HG02981 (cell line): ENCODE results near the gene MPHOSPH9.
"Not testable (repeated sequence)": the region's sequence is repeated elsewhere in the genome, so short reads cannot be mapped to it uniquely, and the experiment has no call there.

Experiments
- ATAC-seq: cut with Tn5 transposase; IDR thresholded peaks from one replicate; pipeline ENCODE4 v1.9.1; 2021; ENCODE audit warnings: mild to moderate bottlenecking, moderate library complexity; ENCODE audit not compliant: unreplicated experiment

The MPHOSPH9 gene

DNA sequence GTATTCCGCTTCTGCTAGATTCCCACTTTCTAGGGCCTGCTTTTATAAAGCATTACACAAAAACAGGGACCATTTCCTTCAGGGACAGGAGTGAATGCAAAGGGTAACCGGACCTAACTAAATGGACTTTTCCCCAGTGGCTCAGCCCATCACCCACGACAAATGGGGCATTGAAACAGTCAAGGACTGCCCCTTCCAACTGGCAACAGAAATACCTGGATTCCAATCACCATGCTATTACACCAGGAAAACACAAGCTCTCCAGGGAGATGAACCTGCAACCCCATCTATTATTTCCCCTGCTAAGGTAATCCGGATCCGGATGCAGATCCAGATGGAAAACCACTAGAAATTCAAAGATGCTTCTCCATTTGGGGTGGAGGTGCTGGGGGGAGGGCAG, 1.0 kb downstream of the MPHOSPH9 start:
- ATAC-seq, result no peak

- ATAC-seq, result no peak
These were observed 3.9 kb downstream of the MPHOSPH9 start for GRCh38 chr12:123229051-123229450.

DNA sequence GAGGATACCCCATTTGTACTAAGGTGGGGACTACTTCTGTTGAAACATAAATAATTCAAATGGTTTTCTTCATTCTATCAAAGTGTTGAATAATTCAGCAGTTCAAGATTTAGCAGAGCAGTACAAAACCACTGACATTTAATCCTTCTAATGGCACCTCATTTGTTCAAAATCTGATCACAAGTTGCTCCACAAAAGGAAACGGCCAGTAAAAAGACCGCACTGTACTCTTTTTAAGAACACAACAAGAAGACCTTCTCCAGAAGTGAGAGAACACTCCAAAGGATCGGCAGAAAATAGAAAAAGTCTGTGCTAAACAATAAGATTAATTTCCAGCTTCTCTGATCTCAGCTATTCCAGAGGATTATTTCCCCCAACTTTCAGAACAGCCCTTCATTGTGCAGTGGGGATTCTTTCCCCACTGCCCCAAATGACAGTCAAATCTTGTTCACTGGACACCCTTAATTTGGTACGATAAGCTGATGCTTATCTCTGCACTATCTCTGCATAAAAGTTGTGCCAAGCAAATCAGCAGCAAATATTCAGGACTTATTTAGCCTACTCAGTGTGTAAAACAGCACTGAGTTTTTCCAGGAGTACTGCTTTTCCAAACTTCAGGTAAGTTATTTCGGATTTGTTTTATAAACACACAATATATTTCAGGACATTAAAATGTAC, 5.2 kb downstream of the MPHOSPH9 start:
- ATAC-seq, result no peak

DNA sequence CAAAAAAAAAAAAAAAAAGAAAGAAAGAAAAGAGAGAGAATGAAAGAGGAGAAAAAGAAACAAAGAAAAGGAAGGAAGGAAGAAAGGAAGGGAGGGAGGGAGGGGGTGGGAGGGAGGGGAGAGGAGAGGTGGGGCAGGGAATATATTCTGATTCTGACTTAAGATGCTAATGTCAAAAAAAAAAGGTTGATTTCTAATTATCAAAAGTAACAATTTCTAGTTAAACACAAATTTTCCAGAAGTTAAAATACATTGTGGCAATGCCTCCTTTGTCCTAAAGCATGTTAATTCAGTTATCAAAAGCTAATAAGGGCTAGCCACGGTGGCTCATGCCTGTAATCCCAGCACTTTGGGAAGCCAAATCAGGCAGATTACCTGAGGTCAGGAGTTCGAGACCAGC, 7.5 kb downstream of the MPHOSPH9 start:
- ATAC-seq, result no peak

DNA sequence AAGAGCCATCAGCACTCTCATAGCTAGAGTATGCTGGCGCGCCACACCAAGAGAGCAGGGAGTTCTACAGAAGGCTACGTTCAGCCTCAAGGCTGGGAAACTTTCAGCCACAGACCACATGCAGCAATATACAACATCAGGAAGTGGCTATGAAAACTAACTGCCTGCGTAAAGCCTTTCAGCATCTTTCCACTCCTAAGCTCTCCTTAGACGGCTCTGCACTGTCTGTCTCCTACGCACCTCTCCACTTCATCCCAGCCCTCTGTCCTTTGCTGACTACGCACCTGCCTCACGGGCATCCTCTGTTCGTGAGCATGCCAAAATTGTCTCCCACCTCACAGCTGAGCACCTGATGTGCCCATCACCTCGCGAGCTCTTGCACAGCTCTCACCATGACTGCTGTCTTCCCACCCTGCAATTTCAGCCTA, 9.7 kb downstream of the MPHOSPH9 start:
- peak; percentile 65 for ATAC-seq

GRCh38 chr12:123207815-123208214, 25.1 kb downstream of the MPHOSPH9 start:
- not testable (repeated sequence) for ATAC-seq

- ATAC-seq, result not testable (repeated sequence)
These were observed 26.1 kb downstream of the MPHOSPH9 start for GRCh38 chr12:123206794-123207193.

DNA sequence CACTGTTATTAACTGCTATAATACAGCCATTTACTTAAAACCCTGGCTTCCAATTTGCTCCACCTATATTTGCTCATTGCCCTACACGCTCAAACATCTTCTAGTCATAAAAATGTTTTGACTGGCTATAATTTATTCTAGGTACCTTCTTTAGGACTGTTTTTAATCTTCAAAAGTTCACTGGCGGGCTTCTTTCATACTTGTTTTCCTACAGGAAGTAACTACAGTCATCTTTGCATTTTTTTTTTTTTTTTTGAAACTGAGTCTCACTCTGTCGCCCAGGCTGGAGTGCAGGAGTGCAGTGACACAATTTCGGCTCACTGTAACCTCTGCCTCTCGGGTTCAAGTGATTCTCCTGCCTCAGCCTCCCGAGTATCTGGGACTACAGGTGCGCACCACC, 32.5 kb downstream of the MPHOSPH9 start:
- no peak for ATAC-seq

DNA sequence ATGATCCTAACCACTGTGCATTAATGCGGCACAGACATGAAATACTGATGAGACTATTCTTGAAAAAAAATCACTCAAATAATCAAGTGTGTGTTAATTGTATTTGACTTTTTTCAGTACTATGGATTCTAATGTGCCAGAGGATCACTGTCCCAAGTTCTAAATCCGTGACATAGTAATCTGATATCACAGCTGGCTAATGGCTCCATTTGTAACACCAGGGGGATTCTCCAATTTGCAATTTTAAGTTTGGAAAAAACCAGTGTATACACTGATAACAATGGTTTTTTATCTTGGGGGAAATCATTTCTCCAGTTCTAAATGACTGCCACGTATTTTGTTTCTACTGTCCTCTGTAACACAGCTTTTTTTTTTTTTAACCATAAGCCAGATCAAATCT, 33.0 kb downstream of the MPHOSPH9 start:
- ATAC-seq, result no peak

DNA sequence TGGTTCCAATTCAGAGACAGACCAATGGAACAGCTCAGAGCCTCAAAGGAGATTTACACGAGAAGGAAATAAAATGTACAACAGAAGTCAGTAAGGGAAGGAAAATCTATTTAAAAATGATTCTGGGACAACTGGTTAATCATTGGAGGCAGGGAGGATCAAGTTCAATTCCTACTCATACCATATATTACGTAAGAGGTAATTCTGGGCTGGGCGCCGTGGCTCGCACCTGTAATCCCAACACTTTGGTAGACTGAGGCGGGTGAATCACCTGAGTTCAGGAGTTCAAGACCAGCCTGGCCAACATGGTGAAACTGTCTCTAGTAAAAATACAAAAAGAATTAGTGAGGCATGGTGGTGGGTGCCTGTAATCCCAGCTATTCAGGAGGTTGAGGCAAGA, 45.3 kb downstream of the MPHOSPH9 start:
- no peak for ATAC-seq

DNA sequence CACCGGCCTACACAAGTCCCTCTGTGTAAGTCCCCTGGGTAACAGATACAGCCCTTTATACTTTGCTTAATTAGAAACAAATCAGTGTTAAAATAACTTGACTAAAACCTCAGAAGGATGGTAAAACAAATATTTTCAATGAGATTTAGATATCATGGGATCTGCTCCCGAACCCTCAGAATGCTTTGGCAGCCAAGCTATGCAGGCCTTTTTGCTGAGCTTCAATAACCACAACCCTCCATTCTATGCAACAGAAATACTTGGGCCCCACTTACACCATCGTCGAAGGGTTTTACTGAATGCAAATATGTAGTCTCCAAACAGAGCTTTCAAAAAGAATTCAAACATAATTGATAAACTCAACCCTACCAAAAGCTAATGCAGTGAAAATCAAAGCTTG, 52.8 kb downstream of the MPHOSPH9 start:
- ATAC-seq, result no peak

GRCh38 chr12:123171967-123172366, 61.0 kb downstream of the MPHOSPH9 start:
- no peak for ATAC-seq

DNA sequence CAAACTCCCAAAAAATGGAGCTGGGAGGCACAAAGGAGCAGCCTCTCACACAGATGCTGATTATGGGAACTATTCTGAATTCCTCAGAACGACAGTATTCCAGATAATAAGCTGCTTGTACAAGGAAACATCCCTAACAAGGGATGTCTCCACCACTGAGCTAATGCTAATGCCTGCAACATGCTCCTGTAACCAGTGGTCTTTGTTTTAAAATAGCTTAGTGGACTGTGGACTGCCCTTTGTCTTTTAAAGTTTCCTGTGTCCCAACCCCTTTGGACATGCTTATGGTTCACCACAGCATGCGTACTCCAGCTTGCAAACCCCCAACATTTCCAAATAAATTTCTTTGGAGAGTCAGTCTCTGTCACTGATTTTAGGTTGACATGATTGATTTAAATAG, 65.6 kb downstream of the MPHOSPH9 start:
- no peak for ATAC-seq

DNA sequence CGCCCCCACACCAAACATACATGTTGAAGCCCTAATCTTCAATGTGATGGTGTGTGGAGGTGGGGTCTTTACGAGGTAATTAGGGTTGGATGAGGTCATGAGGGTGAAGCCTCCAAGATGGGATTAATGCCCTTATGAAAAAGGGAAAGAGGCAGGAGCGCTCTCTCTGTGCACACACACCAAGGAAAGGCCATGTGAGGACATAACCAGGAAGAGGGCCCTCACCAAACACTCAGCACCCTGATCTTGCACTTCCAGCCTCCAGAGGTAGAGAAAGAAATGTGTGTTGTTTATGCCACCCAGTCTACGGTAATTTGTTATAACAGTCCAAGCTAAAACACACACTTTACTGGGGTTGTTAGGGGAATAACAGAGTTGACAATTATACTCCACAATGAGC, 67.4 kb downstream of the MPHOSPH9 start:
- ATAC-seq, result no peak

GRCh38 chr12:123164710-123165261, 68.2 kb downstream of the MPHOSPH9 start:
- ATAC-seq, result no peak

DNA sequence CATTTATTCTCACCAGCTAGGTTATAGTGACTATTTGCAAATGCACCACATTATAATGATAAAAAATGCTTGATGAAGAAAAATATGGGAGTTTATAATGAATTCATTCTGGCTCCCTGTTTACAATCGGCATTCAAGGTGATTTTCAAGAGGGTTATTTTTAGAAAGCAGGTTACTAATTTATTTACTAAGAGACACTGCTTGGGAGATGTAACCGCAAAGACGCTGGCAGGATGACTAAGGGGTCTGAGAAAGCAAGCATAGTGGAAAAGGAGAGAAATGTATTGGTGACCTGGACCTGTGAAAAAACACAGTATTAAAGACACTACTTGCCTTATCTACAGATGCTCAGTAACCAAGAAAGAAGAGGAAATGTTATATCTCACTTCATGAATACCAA, 68.7 kb downstream of the MPHOSPH9 start:
- ATAC-seq, result no peak

- no peak for ATAC-seq
These were observed 69.7 kb downstream of the MPHOSPH9 start for GRCh38 chr12:123163227-123163626.

DNA sequence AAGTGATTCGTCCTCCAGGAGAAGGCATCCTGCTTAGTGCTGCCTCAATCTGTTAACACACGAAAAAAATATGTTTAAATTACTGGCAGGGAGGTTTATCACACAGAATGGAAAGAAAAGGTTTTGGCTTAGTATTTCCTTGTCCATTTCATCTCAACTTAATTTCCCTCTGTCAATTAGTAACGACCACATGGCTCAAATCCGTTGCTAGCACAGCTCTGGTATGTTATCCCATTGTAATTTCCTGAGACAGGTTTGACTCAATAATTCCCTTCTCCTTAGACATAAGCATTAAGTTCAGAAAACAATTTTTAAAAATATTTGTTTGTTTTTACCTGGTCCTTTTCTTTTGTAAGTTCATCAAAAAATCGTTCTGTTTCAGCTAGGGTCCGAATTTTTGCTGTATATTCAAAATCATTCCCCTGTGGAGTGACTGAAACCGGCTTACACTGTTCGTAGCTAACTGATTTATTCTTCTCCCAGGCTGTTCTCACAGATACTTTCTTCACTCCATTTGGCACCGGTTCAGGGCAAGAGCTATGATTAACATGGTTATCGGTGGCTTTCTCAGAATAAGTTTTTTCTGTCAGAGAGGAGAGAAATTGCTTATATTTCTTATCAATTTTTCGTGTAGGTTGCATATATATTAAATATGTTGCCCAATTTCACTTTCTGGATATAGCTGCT, 72.0 kb downstream of the MPHOSPH9 start:
- ATAC-seq, result no peak

DNA sequence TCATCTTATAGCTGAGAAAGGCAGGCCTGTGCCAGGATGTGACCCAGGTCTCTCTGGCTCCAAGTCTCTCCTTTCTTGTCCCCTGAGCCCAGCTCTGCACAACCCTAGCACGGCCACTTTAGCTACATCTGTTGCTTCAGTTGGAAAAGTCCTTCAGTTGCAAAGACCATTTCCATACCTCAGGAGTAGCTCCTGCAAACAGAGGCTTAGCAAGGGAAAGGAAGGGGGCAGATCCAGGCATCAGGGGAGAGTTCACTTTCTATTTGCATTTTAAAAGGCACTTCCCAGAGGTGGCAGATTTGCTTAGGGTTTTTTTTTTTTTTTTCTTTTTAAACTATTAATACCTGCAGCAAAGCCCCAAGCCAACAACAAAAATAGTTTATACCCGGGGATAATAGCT, 79.0 kb downstream of the MPHOSPH9 start:
- ATAC-seq, result no peak

- no peak for ATAC-seq
These were observed 80.1 kb downstream of the MPHOSPH9 start for GRCh38 chr12:123152833-123153232.

DNA sequence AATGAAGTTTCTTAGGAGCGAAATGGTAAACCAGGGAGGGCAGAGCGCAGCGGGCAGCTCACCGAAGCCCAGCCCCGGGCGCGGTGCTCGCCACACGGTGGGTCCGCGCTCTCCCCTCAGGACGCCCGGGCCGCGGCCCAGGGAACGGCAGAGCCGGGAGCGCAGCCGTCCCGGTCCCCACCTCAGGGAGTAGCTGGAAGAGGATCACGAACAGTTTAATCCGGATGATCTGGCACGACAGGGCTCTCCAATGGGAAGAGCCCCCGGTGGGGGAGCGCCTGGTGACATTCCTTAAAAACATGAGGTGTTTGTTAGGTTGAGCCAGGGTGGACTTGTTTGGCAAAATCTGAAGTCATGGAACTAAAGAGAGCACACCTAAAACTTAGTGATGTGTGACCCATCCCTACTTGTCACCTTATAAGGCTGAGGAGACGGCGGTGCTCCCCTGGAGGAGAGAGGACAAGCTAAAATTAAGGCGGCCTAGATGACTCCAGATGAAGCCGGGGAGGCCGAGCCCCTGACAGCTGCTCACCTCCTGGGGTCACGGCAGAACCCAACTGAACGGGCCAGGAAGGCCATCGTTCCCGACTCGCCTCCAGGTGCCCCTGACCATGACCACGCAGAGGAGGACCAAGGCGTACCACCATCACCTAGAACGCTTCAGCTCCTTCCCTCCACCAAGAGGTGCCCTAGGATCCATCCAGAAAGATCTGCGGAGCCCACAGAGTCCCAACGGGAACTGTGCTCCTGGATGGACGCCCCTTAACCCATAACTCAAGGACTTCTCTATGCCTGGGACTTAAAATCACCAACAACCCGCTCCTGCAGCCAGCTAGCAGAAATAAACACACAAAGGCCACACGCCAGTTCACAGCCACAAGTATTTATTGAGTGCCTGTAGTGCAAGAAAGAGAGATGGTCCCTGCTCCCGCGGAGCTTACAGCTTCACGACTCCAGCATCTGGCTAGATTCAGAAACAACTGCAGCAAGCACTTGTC, 81.2 kb downstream of the MPHOSPH9 start:
- no peak for ATAC-seq
